Suprapubic skin (tissue), 3 donors: ENCODE measurements around the gene NKX1-2.

ENCODE experiments used
- POLR2AphosphoS5 ChIP-seq, 3 donors: sonication (generic); formaldehyde crosslinking; IDR thresholded peaks; one replicate each; pipeline ENCODE4 v1.6.1; 2017; ENCODE audit warnings: antibody characterized with exemption in 3 of 3
- TF ChIP-seq, protein P1 (sequence below), 2 donors: fragments of 200-600 bp in 1 of 2; fragments of 450-650 bp in 1 of 2; sonication (generic) in 1 of 2; IDR thresholded peaks; one replicate each; pipeline ENCODE4 v1.5.1; 2016 to 2019; ENCODE audit warnings: antibody characterized with exemption in 2 of 2, mild to moderate bottlenecking in 1 of 2, moderate library complexity in 1 of 2

DNA sequence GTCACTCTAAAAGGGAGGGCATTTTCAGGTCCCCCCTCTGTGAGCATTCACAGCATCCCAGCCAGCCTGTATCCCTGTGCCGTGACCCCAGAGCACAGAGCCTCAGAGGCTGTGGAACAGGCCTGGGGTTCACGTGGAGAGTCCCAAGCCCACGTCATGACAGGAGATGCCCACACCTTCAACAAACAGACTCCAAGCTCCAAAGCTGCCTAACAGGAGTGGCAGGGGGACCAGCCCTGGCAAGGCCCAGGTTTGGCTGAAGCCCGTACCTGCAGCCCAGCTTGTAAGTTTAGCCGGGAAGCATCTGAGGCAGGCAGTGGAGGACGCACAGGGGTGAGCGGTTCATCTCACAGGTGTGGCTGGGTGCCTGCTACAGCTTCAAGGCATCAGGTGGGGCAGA lies 45.3 kb upstream of the NKX1-2 start:
- TF ChIP-seq, protein P1, sequence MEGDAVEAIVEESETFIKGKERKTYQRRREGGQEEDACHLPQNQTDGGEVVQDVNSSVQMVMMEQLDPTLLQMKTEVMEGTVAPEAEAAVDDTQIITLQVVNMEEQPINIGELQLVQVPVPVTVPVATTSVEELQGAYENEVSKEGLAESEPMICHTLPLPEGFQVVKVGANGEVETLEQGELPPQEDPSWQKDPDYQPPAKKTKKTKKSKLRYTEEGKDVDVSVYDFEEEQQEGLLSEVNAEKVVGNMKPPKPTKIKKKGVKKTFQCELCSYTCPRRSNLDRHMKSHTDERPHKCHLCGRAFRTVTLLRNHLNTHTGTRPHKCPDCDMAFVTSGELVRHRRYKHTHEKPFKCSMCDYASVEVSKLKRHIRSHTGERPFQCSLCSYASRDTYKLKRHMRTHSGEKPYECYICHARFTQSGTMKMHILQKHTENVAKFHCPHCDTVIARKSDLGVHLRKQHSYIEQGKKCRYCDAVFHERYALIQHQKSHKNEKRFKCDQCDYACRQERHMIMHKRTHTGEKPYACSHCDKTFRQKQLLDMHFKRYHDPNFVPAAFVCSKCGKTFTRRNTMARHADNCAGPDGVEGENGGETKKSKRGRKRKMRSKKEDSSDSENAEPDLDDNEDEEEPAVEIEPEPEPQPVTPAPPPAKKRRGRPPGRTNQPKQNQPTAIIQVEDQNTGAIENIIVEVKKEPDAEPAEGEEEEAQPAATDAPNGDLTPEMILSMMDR (IDR thresholded peaks at IDR 0.05), result no peak
- no peak for TF ChIP-seq POLR2AphosphoS5 (IDR thresholded peaks at IDR 0.05)
